ENCODE measurements around the gene SPRY1.

Gene SPRY1

DNA sequence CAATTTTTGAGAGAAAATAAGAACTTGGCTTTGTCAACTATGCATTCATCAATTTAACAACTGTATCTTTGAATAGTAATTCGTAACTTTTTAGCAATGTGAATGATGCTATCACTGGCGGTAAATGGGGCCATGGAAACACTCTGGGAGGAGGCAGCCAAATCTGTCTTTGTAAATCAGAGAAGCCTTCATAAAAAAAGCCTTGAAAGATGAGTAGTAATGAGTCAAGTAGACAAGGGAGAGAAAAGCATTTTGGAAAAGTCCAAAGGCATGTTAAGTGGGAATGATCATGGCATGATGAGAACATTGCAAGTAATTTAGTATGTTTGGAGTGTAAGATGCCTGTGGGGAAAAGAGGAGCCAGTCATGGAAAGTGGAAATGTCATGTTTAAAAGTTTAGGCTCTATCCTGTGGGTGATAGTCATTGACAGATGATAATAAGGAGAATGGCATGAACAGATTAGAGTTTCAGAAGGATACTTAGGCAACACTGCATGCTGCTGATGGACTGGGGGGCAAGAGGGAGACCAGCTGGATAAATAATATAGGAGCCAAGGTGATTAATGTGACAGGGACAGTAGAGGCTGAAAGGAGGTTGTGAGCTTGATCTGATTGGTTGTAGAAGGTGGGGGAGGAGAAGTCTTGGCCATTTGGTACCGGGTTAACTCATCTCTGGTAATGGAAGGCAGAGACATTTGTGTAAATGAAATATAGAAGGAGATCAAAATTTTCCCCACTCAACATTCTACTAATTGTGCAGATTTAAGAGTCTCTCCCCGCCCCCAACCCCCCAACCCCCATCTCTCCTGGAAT is 16.3 kb downstream of the SPRY1 start:
- Histone ChIP-seq H3K79me2 (ENCODE audit: insufficient read depth, low read length) (no peaks in the 10 kb centered on the region), H3K27me3 (ENCODE audit: insufficient read depth, low read length, poor library complexity) (no peaks in the 10 kb centered on the region), H4K20me1 (ENCODE audit: insufficient read depth, low read length) (no peaks in the 10 kb centered on the region), H3K4me2 (ENCODE audit: insufficient read depth, low read length) (no peak overlapping the region), H3K36me3 (ENCODE audit: insufficient read depth, low read length) (no peaks in the 10 kb centered on the region), H3K9ac (ENCODE audit: low read depth, low read length) (no peak overlapping the region), H3K27ac (ENCODE audit: low read length) (no peak overlapping the region), H3K4me1 (ENCODE audit: insufficient read depth, low read length) (no peaks in the 10 kb centered on the region), H3K9me3 (ENCODE audit: insufficient read depth, low read length, severe bottlenecking) (no peaks in the 10 kb centered on the region), H3K4me3 (ENCODE audit: low read depth in 1 of 2, low read length in 2 of 2) (no peak overlapping the region), H2AFZ (ENCODE audit: low read depth, low read length) (no peak overlapping the region)
- DNase-seq: no peak
- no peak for ATAC-seq (ENCODE audit: insufficient read depth, low read depth)
- TF ChIP-seq, protein P1, sequence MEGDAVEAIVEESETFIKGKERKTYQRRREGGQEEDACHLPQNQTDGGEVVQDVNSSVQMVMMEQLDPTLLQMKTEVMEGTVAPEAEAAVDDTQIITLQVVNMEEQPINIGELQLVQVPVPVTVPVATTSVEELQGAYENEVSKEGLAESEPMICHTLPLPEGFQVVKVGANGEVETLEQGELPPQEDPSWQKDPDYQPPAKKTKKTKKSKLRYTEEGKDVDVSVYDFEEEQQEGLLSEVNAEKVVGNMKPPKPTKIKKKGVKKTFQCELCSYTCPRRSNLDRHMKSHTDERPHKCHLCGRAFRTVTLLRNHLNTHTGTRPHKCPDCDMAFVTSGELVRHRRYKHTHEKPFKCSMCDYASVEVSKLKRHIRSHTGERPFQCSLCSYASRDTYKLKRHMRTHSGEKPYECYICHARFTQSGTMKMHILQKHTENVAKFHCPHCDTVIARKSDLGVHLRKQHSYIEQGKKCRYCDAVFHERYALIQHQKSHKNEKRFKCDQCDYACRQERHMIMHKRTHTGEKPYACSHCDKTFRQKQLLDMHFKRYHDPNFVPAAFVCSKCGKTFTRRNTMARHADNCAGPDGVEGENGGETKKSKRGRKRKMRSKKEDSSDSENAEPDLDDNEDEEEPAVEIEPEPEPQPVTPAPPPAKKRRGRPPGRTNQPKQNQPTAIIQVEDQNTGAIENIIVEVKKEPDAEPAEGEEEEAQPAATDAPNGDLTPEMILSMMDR (IDR thresholded peaks at IDR 0.05; ENCODE audit: borderline replicate concordance, extremely low read depth, low read length, poor library complexity, severe bottlenecking): no peak
- TF ChIP-seq EZH2 (IDR thresholded peaks at IDR 0.05; ENCODE audit: borderline replicate concordance, low read depth, low read length, severe bottlenecking): no peak

DNA sequence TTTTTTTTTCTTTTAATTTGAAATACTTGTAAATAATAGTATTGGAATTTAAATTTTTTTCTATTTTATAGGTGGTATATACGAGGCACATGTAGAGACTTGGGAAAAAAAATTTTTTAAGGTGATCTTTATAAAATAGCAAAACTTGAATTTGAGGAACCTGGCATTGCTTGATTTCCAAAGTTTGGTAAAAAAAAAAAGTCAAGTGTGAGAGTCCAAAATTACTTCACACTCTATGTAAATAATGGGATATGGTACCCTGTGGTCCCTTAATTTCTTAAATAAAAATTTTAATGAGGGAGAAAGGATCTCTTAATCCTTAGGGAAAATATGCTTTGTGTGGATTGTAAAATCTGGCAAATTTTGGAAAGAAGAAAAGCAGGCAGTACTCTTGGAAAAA is 19.0 kb downstream of the SPRY1 start:
- no peak for ATAC-seq (ENCODE audit: insufficient read depth, low read depth)
- H3K27me3 ChIP-seq (ENCODE audit: insufficient read depth, low read length, poor library complexity): no peaks in the 10 kb centered on the region
- no peak overlapping the region for H2AFZ ChIP-seq (ENCODE audit: low read depth, low read length)
- H3K36me3 ChIP-seq (ENCODE audit: insufficient read depth, low read length): no peaks in the 10 kb centered on the region
- no peak overlapping the region for H3K4me2 ChIP-seq (ENCODE audit: insufficient read depth, low read length)
- no peak overlapping the region for H3K9ac ChIP-seq (ENCODE audit: low read depth, low read length)
- no peaks in the 10 kb centered on the region for H3K79me2 ChIP-seq (ENCODE audit: insufficient read depth, low read length)
- DNase-seq: no peak
- H3K9me3 ChIP-seq (ENCODE audit: insufficient read depth, low read length, severe bottlenecking): no peaks in the 10 kb centered on the region
- TF ChIP-seq, protein P1 (IDR thresholded peaks at IDR 0.05; ENCODE audit: borderline replicate concordance, extremely low read depth, low read length, poor library complexity, severe bottlenecking): no peak
- TF ChIP-seq EZH2 (IDR thresholded peaks at IDR 0.05; ENCODE audit: borderline replicate concordance, low read depth, low read length, severe bottlenecking): no peak
- H3K4me1 ChIP-seq (ENCODE audit: insufficient read depth, low read length): no peaks in the 10 kb centered on the region
- H3K27ac ChIP-seq (ENCODE audit: low read length): no peak overlapping the region
- no peak overlapping the region for H3K4me3 ChIP-seq (ENCODE audit: low read depth in 1 of 2, low read length in 2 of 2)
- H4K20me1 ChIP-seq (ENCODE audit: insufficient read depth, low read length): no peaks in the 10 kb centered on the region

DNA sequence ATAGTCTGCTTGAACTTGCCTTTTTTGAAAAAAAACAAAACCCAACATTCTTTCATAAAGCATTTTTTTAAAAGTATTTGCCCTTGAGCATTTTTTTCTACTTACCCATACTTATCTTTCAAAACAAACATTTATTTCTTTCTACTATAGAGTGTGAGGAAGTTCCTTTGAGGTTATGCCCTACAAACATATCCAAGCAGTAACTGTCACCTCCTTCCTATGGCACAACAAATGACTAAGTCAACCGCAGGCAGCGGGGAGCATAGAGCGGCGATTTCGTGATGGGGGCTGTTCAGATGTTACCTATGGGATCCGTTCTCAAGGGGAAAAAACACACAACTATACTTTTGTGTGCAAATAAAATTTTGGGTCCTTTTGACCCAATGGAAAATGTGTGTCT is 19.4 kb downstream of the SPRY1 start:
- no peak overlapping the region for H3K27ac ChIP-seq (ENCODE audit: low read length)
- peak; percentile 95 for ATAC-seq (ENCODE audit: insufficient read depth, low read depth)
- no peaks in the 10 kb centered on the region for H3K9me3 ChIP-seq (ENCODE audit: insufficient read depth, low read length, severe bottlenecking)
- no peak for TF ChIP-seq EZH2 (IDR thresholded peaks at IDR 0.05; ENCODE audit: borderline replicate concordance, low read depth, low read length, severe bottlenecking)
- H4K20me1 ChIP-seq (ENCODE audit: insufficient read depth, low read length): no peaks in the 10 kb centered on the region
- H3K4me1 ChIP-seq (ENCODE audit: insufficient read depth, low read length): no peaks in the 10 kb centered on the region
- DNase-seq: peak; percentile 72
- no peak overlapping the region for H2AFZ ChIP-seq (ENCODE audit: low read depth, low read length)
- H3K27me3 ChIP-seq (ENCODE audit: insufficient read depth, low read length, poor library complexity): no peaks in the 10 kb centered on the region
- no peak overlapping the region for H3K9ac ChIP-seq (ENCODE audit: low read depth, low read length)
- no peak overlapping the region for H3K4me3 ChIP-seq (ENCODE audit: low read depth in 1 of 2, low read length in 2 of 2)
- H3K36me3 ChIP-seq (ENCODE audit: insufficient read depth, low read length): no peaks in the 10 kb centered on the region
- no peaks in the 10 kb centered on the region for H3K79me2 ChIP-seq (ENCODE audit: insufficient read depth, low read length)
- H3K4me2 ChIP-seq (ENCODE audit: insufficient read depth, low read length): no peak overlapping the region

DNA sequence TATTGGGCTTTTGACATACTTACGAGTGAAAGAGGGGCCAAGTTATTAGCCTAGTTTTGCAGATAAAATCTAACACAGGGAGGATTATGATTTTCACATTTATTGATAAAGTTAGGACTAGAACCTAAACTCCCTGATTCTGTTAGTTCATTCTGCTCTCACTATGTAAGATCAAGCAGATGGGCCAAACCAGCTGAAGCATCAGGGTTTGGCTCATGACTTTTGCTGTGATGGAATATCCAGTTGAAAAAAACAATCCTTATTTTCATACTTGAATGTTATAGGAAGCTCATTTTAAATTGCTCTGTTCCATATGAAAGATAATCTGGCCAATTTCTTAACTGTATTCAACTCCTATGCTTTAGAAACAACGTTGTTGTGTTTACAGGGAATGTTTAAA is 21.2 kb downstream of the SPRY1 start:
- no peaks in the 10 kb centered on the region for H3K4me1 ChIP-seq (ENCODE audit: insufficient read depth, low read length)
- DNase-seq (no peak), ATAC-seq (ENCODE audit: insufficient read depth, low read depth) (no peak)
- H3K27me3 ChIP-seq (ENCODE audit: insufficient read depth, low read length, poor library complexity): no peaks in the 10 kb centered on the region
- no peak overlapping the region for H2AFZ ChIP-seq (ENCODE audit: low read depth, low read length)
- H3K27ac ChIP-seq (ENCODE audit: low read length): no peak overlapping the region
- H3K36me3 ChIP-seq (ENCODE audit: insufficient read depth, low read length): no peaks in the 10 kb centered on the region
- no peak overlapping the region for H3K4me2 ChIP-seq (ENCODE audit: insufficient read depth, low read length)
- no peaks in the 10 kb centered on the region for H3K79me2 ChIP-seq (ENCODE audit: insufficient read depth, low read length)
- H3K9ac ChIP-seq (ENCODE audit: low read depth, low read length): no peak overlapping the region
- H4K20me1 ChIP-seq (ENCODE audit: insufficient read depth, low read length): no peaks in the 10 kb centered on the region
- no peak for TF ChIP-seq EZH2 (IDR thresholded peaks at IDR 0.05; ENCODE audit: borderline replicate concordance, low read depth, low read length, severe bottlenecking)
- TF ChIP-seq, protein P1 (IDR thresholded peaks at IDR 0.05; ENCODE audit: borderline replicate concordance, extremely low read depth, low read length, poor library complexity, severe bottlenecking): no peak
- H3K9me3 ChIP-seq (ENCODE audit: insufficient read depth, low read length, severe bottlenecking): no peaks in the 10 kb centered on the region
- H3K4me3 ChIP-seq (ENCODE audit: low read depth in 1 of 2, low read length in 2 of 2): no peak overlapping the region

Data from DND-41 (cell line).